A204.1 (cell line): Measurements from ENCODE around the gene TBL1Y.
"Not testable (repeated sequence)": the region's sequence is repeated elsewhere in the genome, so short reads cannot be mapped to it uniquely, and the experiment has no call there.

ENCODE experiments used
- FAIRE-seq: peaks from 2 replicates; lab custom pipeline; 2012; peaks lifted over from hg19 to GRCh38; lab: Jason Lieb, UNC

Gene TBL1Y

GRCh38 chrY:6910372-6911252 is at the start of gene TBL1Y:
Gene TBL1Y (plus strand): TSS chrY:6910697. CDS start chrY:7025085, 114,388 bp downstream.
- FAIRE-seq = no peak

- no peak for FAIRE-seq
These were observed 16.0 kb upstream of the TBL1Y start for GRCh38 chrY:6894496-6894895.

- no peak for FAIRE-seq
These were observed 15.3 kb upstream of the TBL1Y start for GRCh38 chrY:6895236-6895635.

- not testable (repeated sequence) for FAIRE-seq
These were observed 8.4 kb upstream of the TBL1Y start for GRCh38 chrY:6902116-6902515.

- no peak for FAIRE-seq
These were observed 2.9 kb upstream of the TBL1Y start for GRCh38 chrY:6907591-6907990.

GRCh38 chrY:6908021-6908420 is 2.5 kb upstream of the TBL1Y start:
- not testable (repeated sequence) for FAIRE-seq

GRCh38 chrY:6909118-6909521 is 1.4 kb upstream of the TBL1Y start:
- FAIRE-seq = no peak

GRCh38 chrY:6909856-6910255 is 641 bp upstream of the TBL1Y start:
- FAIRE-seq = no peak

GRCh38 chrY:6911253-6911881 is 870 bp downstream of the TBL1Y start, which contains the start of gene AMELY:
Gene AMELY (minus strand): TSS chrY:6911752. CDS start chrY:6872608, 39,144 bp downstream.
- FAIRE-seq = no peak

GRCh38 chrY:6913362-6913761 is 2.9 kb downstream of the TBL1Y start:
- FAIRE-seq = no peak

GRCh38 chrY:6921061-6921460 is 10.6 kb downstream of the TBL1Y start:
- no peak for FAIRE-seq

- no peak for FAIRE-seq
These were observed 17.8 kb downstream of the TBL1Y start for GRCh38 chrY:6928265-6928664.

GRCh38 chrY:6929237-6929636 is 18.7 kb downstream of the TBL1Y start:
- FAIRE-seq = no peak

- FAIRE-seq = no peak
These were observed 21.4 kb downstream of the TBL1Y start for GRCh38 chrY:6931779-6932396.

GRCh38 chrY:6935497-6935896 is 25.0 kb downstream of the TBL1Y start:
- FAIRE-seq = no peak

GRCh38 chrY:6947695-6948094 is 37.2 kb downstream of the TBL1Y start:
- FAIRE-seq = no peak

- FAIRE-seq = no peak
These were observed 37.9 kb downstream of the TBL1Y start for GRCh38 chrY:6948378-6948777.

GRCh38 chrY:6949947-6950346 is 39.5 kb downstream of the TBL1Y start:
- no peak for FAIRE-seq

GRCh38 chrY:6964732-6965131 is 54.2 kb downstream of the TBL1Y start:
- no peak for FAIRE-seq

GRCh38 chrY:6966521-6966920 is 56.0 kb downstream of the TBL1Y start:
- no peak for FAIRE-seq

GRCh38 chrY:6967736-6968135 is 57.2 kb downstream of the TBL1Y start:
- FAIRE-seq = no peak

- no peak for FAIRE-seq
These were observed 57.7 kb downstream of the TBL1Y start for GRCh38 chrY:6968191-6968590.

GRCh38 chrY:6972271-6972887 is 61.9 kb downstream of the TBL1Y start:
- no peak for FAIRE-seq
